Measurements from ENCODE around the gene ADAMTSL2.

DNA sequence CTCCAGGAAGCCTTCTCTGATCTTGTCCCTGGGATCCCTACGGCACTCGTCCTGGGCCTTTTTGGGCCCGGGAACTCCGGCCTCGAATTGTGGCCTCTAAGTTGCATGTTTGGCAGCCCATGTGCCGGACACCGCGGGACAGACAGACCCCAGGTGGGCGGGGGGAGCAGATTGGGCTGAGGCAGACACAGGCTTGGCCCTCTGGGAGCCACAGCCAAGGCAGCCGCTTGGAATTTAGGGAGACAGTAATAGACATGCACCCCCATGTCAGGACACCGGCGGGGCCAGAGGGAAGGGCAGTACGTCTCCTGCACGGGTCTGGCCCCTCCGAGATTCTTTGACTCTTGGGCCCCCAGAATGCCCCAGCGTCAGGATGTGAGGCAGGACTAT lies 36.2 kb downstream of the ADAMTSL2 start:
- TF ChIP-seq POLR2AphosphoS5 (IDR thresholded peaks at IDR 0.05; ENCODE audit: borderline replicate concordance, low read depth, low read length) (no peak), EZH2 (IDR thresholded peaks at IDR 0.05) (no peak), FOXP2 (optimal IDR thresholded peaks at IDR 0.05; ENCODE audit: control extremely low read depth, extremely low read length, insufficient read depth) (no peak)
